ENCODE results near the gene PTK7.
"Not testable (repeated sequence)": the region's sequence is repeated elsewhere in the genome, so short reads cannot be mapped to it uniquely, and the experiment has no call there.

GRCh38 chr6:43131379-43131778 lies 55.3 kb downstream of the PTK7 start:
- not testable (repeated sequence) for TF ChIP-seq ZNF274 (IDR thresholded peaks at IDR 0.05; ENCODE audit: low read depth, low read length); SUZ12 (IDR thresholded peaks at IDR 0.05; ENCODE audit: extremely low read depth, insufficient read depth, insufficient read length)
